Loucy (cell line): ENCODE data around the gene SPATC1L.

Experiments
- CTCF ChIP-seq: fragments of 200-600 bp; sonication (generic); conservative IDR thresholded peaks from 2 replicates; pipeline ENCODE4 v1.5.1; 2014; ENCODE audit warnings: mild to moderate bottlenecking, antibody characterized with exemption, low read length
- EZH2phosphoT487 ChIP-seq: fragments of 200-600 bp; IDR thresholded peaks from 2 replicates; pipeline ENCODE4 v1.6.1; 2018; ENCODE audit warnings: antibody characterized with exemption, mild to moderate bottlenecking, moderate library complexity, borderline replicate concordance

- TF ChIP-seq CTCF (peak; percentile 74), EZH2phosphoT487 (no peak)
Measured at GRCh38 chr21:46153247-46154154, 30.8 kb downstream of the SPATC1L start.
